Neuronal stem cell (in vitro differentiated cells): Measurements from ENCODE around the gene PPARD.

ENCODE experiments used
- DNase-seq: peaks from one replicate; pipeline ENCODE4 v3.0.0-alpha.2; 2013; ENCODE audit warnings: low spot score
- H2AFZ ChIP-seq: one replicate; pipeline ENCODE4 v1.6.1; 2013; ENCODE audit warnings: mild to moderate bottlenecking, low read length, inconsistent platforms
- H2AK5ac ChIP-seq: 2 replicates; pipeline ENCODE4 v1.6.1; 2013; ENCODE audit warnings: low read depth, mild to moderate bottlenecking, inconsistent platforms, low read length, moderate library complexity, mixed read lengths
- H2BK120ac ChIP-seq: 2 replicates; pipeline ENCODE4 v1.6.1; 2013; ENCODE audit warnings: low read depth, mild to moderate bottlenecking, inconsistent platforms, low read length, moderate library complexity, mixed read lengths
- H2BK12ac ChIP-seq: one replicate; pipeline ENCODE4 v1.6.1; 2013; ENCODE audit warnings: low read length, inconsistent platforms
- H2BK15ac ChIP-seq: 2 replicates; pipeline ENCODE4 v1.6.1; 2013; ENCODE audit warnings: mild to moderate bottlenecking, low read length, inconsistent platforms, mixed read lengths
- H2BK5ac ChIP-seq: one replicate; pipeline ENCODE4 v1.6.1; 2013; ENCODE audit warnings: inconsistent platforms, mild to moderate bottlenecking, low read length, moderate library complexity
- H3K14ac ChIP-seq: one replicate; pipeline ENCODE4 v1.6.1; 2013; ENCODE audit warnings: low read length, inconsistent platforms
- H3K18ac ChIP-seq: 2 replicates; pipeline ENCODE4 v1.6.1; 2013; ENCODE audit warnings: low read length, inconsistent platforms
- H3K23ac ChIP-seq: 2 replicates; pipeline ENCODE4 v1.6.1; 2013; ENCODE audit warnings: low read depth, mild to moderate bottlenecking, mixed read lengths, low read length, inconsistent platforms; ENCODE audit not compliant: poor library complexity
- H3K27ac ChIP-seq: replicated peaks from 3 replicates; pipeline ENCODE4 v1.5.1; 2013; ENCODE audit warnings: low read length, inconsistent platforms
- H3K27me3 ChIP-seq, 3 experiments: 2 replicates each; pipeline ENCODE4 v1.6.1; 2013; ENCODE audit warnings: low read length in 3 of 3, mild to moderate bottlenecking in 2 of 3, inconsistent platforms in 1 of 3, low read depth in 1 of 3, mixed read lengths in 1 of 3, moderate library complexity in 1 of 3; ENCODE audit not compliant: control insufficient read depth in 3 of 3, insufficient read depth in 3 of 3
- H3K36me3 ChIP-seq, 2 donors: replicated peaks in 1 of 2; 2 replicates each; pipeline ENCODE4 v1.6.1; 2013; ENCODE audit warnings: low read length in 2 of 2; ENCODE audit not compliant: control insufficient read depth in 2 of 2, insufficient read depth in 2 of 2
- H3K4ac ChIP-seq: 2 replicates; pipeline ENCODE4 v1.6.1; 2013; ENCODE audit warnings: inconsistent platforms, mild to moderate bottlenecking, low read length, moderate library complexity
- H3K4me1 ChIP-seq, 2 donors: 1 replicate in 1 of 2; 2 replicates in 1 of 2; pipeline ENCODE4 v1.6.1; 2013; ENCODE audit warnings: low read length in 2 of 2, low read depth in 1 of 2; ENCODE audit not compliant: control insufficient read depth in 2 of 2, insufficient read depth in 1 of 2
- H3K4me2 ChIP-seq: one replicate; pipeline ENCODE4 v1.6.1; 2013; ENCODE audit warnings: mild to moderate bottlenecking, low read length, inconsistent platforms; ENCODE audit not compliant: insufficient read depth, poor library complexity, severe bottlenecking
- H3K4me3 ChIP-seq, 2 donors: 2 replicates each; pipeline ENCODE4 v1.5.1; 2013; ENCODE audit warnings: low read length in 2 of 2, mild to moderate bottlenecking in 2 of 2, inconsistent platforms in 1 of 2, moderate library complexity in 1 of 2
- H3K79me1 ChIP-seq: one replicate; pipeline ENCODE4 v1.6.1; 2013; ENCODE audit warnings: low read depth, mild to moderate bottlenecking, inconsistent platforms, low read length, moderate library complexity
- H3K9ac ChIP-seq: one replicate; pipeline ENCODE4 v1.6.1; 2013; ENCODE audit warnings: mild to moderate bottlenecking, low read depth, low read length, inconsistent platforms; ENCODE audit not compliant: poor library complexity
- H3K9me3 ChIP-seq, 2 donors: replicated peaks in 1 of 2; 2 replicates each; pipeline versions ENCODE3 to v1.6.1; 2013; ENCODE audit warnings: low read length in 2 of 2, mild to moderate bottlenecking in 2 of 2, inconsistent platforms in 1 of 2, low read depth in 1 of 2, mixed read lengths in 1 of 2, moderate library complexity in 1 of 2; ENCODE audit not compliant: control insufficient read depth in 2 of 2, insufficient read depth in 1 of 2
- H4K8ac ChIP-seq: one replicate; pipeline ENCODE4 v1.6.1; 2013; ENCODE audit warnings: low read depth, mild to moderate bottlenecking, inconsistent platforms, low read length, moderate library complexity
- H4K91ac ChIP-seq: one replicate; pipeline ENCODE4 v1.6.1; 2013; ENCODE audit warnings: low read length, low read depth, mild to moderate bottlenecking, inconsistent platforms; ENCODE audit not compliant: poor library complexity
- WGBS, 2 donors: extraction: QIAGEN DNeasy Blood & Tissue Kit; methylation state at CpG; one replicate each; pipeline ENCODE4 v1.1.7; 2013; ENCODE audit warnings: missing lambda C conversion rate in 2 of 2, mixed read lengths in 1 of 2; ENCODE audit not compliant: insufficient read length in 2 of 2, insufficient replicate concordance in 1 of 2; ENCODE audit errors: extremely low coverage in 2 of 2; 5-methylcytosine and 5-hydroxymethylcytosine counted together

Gene PPARD

DNA sequence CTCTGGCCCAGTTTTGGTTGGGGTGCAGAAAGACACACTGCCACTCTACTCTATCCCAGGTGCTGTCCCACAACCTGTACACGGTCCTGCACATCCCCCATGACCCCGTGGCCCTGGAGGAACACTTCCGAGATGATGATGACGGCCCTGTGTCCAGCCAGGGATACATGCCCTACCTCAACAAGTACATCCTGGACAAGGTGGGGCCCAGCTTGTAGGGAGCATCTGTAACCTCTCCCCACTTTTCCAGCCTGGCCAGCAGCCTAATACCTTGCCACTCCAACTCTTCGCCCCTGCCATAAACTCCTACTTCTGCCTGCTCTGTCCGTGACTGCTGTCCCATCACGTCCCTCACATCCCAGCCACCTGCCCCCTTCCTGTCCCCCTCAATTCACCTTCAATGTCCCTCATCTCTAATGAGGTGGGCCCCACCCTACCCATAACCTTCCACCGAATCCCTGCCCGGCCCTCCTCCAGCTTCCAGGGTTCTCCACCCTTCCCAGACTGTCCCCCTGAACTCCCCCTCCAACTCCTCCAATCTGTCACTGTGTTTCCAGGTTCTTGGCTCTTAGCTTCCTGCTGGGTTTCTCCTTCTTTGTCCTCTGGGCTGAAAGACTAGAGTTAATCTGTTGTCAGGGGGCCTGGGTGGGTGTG lies 32.6 kb upstream of the PPARD start:
- Histone ChIP-seq H3K9me3 (no peaks in the 10 kb centered on the region), H2AK5ac (no peak overlapping the region), H3K4ac (no peak overlapping the region), H2BK15ac (no peak overlapping the region), H3K4me2 (no peak overlapping the region), H3K27ac (no peak overlapping the region), H3K4me3 (no peak overlapping the region), H3K36me3 (no peaks in the 10 kb centered on the region), H2BK5ac (no peak overlapping the region), H3K14ac (no peak overlapping the region), H3K23ac (peak overlapping the region; percentile 8), H3K79me1 (no peaks in the 10 kb centered on the region), H2BK12ac (no peak overlapping the region), H2BK120ac (peak overlapping the region; percentile 16), H3K18ac (peak overlapping the region; percentile 45), H4K91ac (no peak overlapping the region), H3K27me3 (peaks cover 0 to 17% (median 0%) of the 10 kb centered on the region in 3 experiments), H3K9ac (no peak overlapping the region), H4K8ac (no peak overlapping the region), H3K4me1 (peaks cover 0 to 3% of the 10 kb centered on the region in 2 donors), H2AFZ (no peak overlapping the region)
- WGBS, 2 donors, result no CpG with 5 or more reads among the region's 9 CpGs
- no peak for DNase-seq

DNA sequence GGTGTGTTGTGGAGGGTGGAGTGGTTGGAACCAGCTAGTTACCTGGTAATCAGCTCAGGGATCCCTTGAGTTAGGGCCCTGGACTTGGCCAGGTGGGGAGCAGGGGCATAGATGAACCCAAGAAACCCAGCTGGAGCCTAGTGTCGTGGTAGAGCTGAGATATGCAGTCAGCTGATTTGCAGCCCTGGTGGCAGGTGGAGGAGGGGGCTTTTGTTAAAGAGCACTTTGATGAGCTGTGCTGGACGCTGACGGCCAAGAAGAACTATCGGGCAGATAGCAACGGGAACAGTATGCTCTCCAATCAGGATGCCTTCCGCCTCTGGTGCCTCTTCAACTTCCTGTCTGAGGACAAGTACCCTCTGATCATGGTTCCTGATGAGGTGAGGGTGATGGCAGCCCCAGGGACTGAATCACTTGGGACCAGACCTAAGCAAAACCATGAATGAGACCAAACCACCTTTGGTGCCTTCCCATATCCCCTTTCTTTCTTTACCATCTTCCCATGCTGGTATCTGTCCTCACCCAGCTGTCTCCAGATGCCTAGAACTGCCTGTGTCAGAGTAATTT lies 32.0 kb upstream of the PPARD start:
- no CpG with 5 or more reads among the region's 6 CpGs for WGBS, 2 donors
- no peaks in the 10 kb centered on the region for H3K36me3 ChIP-seq
- H3K9ac ChIP-seq, result no peak overlapping the region
- no peak overlapping the region for H2AK5ac ChIP-seq
- H3K4me3 ChIP-seq, result no peak overlapping the region
- H3K18ac ChIP-seq, result peak overlapping the region; percentile 45
- no peak overlapping the region for H3K4ac ChIP-seq
- peaks cover 0 to 3% of the 10 kb centered on the region in 2 donors for H3K4me1 ChIP-seq
- H3K9me3 ChIP-seq, result no peaks in the 10 kb centered on the region
- H2BK5ac ChIP-seq, result no peak overlapping the region
- no peak overlapping the region for H4K91ac ChIP-seq
- H2AFZ ChIP-seq, result no peak overlapping the region
- H2BK15ac ChIP-seq, result no peak overlapping the region
- no peak overlapping the region for H3K14ac ChIP-seq
- H3K27ac ChIP-seq, result no peak overlapping the region
- H3K27me3 ChIP-seq, result peaks cover 0 to 17% (median 0%) of the 10 kb centered on the region in 3 experiments
- H2BK120ac ChIP-seq, result no peak overlapping the region
- no peak overlapping the region for H4K8ac ChIP-seq
- H3K79me1 ChIP-seq, result no peaks in the 10 kb centered on the region
- peak overlapping the region; percentile 45 for H3K23ac ChIP-seq
- no peak overlapping the region for H3K4me2 ChIP-seq
- no peak overlapping the region for H2BK12ac ChIP-seq
- no peak for DNase-seq

DNA sequence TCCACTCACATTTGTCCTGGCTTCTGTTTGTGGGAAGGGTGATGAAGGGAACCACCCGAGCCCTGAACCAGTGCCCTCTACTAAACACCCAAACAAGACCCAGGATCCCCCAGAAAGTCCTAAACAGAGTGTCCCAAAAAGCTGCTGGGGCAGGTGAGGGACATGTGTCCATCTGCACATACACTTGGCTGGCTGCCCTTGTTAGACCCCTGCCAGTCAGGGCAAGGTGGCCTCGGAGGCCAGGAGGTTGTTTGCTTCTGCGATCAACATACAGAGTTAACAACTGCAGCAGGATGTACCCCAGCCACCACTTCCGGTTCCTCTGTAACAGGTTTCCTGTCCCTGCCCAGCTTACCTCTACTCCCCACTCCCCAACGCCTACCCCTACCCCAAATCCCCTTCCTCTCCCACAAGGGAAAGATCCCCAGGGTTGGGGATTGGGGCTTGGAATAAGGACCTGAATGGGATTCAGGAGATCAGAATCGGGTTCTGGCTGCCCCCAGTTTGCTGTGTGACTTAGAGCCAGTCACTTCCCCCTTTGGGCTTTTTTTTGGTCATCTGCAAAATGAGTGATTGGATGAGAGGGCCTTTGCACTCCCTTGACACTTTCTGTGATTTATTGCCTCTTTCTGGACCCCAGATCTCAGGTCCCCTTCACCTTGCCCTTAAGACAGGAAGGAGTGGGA lies 30.8 kb upstream of the PPARD start:
- no peak overlapping the region for H3K23ac ChIP-seq
- no peak overlapping the region for H2AK5ac ChIP-seq
- H3K9ac ChIP-seq, result no peak overlapping the region
- peak overlapping the region; percentile 66 for H2BK12ac ChIP-seq
- peaks cover 0 to 18% (median under 1%) of the 10 kb centered on the region in 3 experiments for H3K27me3 ChIP-seq
- WGBS, 2 donors, result no CpG with 5 or more reads among the region's 6 CpGs
- no peaks in the 10 kb centered on the region for H3K36me3 ChIP-seq
- no peak overlapping the region for H2BK15ac ChIP-seq
- H3K9me3 ChIP-seq, result peaks cover 0 to 5% of the 10 kb centered on the region in 2 donors
- no peak overlapping the region for H3K18ac ChIP-seq
- H3K4ac ChIP-seq, result no peak overlapping the region
- no peak overlapping the region for H3K4me2 ChIP-seq
- no peak overlapping the region for H3K4me3 ChIP-seq
- H3K4me1 ChIP-seq, result peaks cover 0 to 3% of the 10 kb centered on the region in 2 donors
- H3K27ac ChIP-seq, result no peak overlapping the region
- no peak overlapping the region for H2AFZ ChIP-seq
- no peak for DNase-seq
- no peaks in the 10 kb centered on the region for H3K79me1 ChIP-seq
- H4K91ac ChIP-seq, result no peak overlapping the region
- no peak overlapping the region for H2BK5ac ChIP-seq
- H2BK120ac ChIP-seq, result no peak overlapping the region
- H3K14ac ChIP-seq, result peak overlapping the region; percentile 17
- no peak overlapping the region for H4K8ac ChIP-seq
